H1 (cell line): ENCODE measurements around the gene THOC5. TPM values are rescaled to one million over a fixed set of nuclear protein-coding genes. Genes with fewer than 3 reads are reported as not detected.

Source experiments
- CTCF ChIA-PET: fragments of 300-600 bp; sonication (Branson Sonifier 250); formaldehyde crosslinking; loops from one replicate; lab custom pipeline; 2021; ENCODE audit not compliant: partially characterized antibody; lab: Charles Lee
- POLR2A ChIA-PET: fragments of 300-600 bp; sonication (Branson Sonifier 250); formaldehyde crosslinking; loops from one replicate; lab custom pipeline; 2021; ENCODE audit warnings: inconsistent platforms; ENCODE audit not compliant: partially characterized antibody; lab: Charles Lee
- DNase-seq, 2 experiments: peaks; one replicate each; pipeline versions ENCODE4 v3.0.0 to v3.0.0-alpha.2; 2010 to 2022; ENCODE audit warnings: low spot score in 2 of 2, low read depth in 1 of 2, mixed read lengths in 1 of 2
- FAIRE-seq: peaks from 2 replicates; lab custom pipeline; 2011; peaks lifted over from hg19 to GRCh38; lab: Jason Lieb, UNC
- H2AFZ ChIP-seq: 2 replicates; pipeline ENCODE4 v1.8.1; 2012; ENCODE audit warnings: low read length, inconsistent platforms
- H2AK5ac ChIP-seq: 2 replicates; pipeline ENCODE4 v1.6.1; 2013; ENCODE audit warnings: low read depth, low read length
- H2BK120ac ChIP-seq: replicated peaks from 2 replicates; pipeline ENCODE3; 2013; ENCODE audit warnings: low read depth, low read length, inconsistent platforms
- H2BK12ac ChIP-seq: 2 replicates; pipeline ENCODE4 v1.6.1; 2013; ENCODE audit warnings: low read depth, low read length
- H2BK15ac ChIP-seq: 2 replicates; pipeline ENCODE4 v1.6.1; 2013; ENCODE audit warnings: low read length
- H2BK20ac ChIP-seq: 2 replicates; pipeline ENCODE4 v1.6.1; 2013; ENCODE audit warnings: low read length
- H2BK5ac ChIP-seq: 2 replicates; pipeline ENCODE4 v1.6.1; 2013; ENCODE audit warnings: low read depth, low read length
- H3K14ac ChIP-seq: 2 replicates; pipeline ENCODE4 v1.6.1; 2013; ENCODE audit warnings: inconsistent platforms; ENCODE audit not compliant: insufficient read length
- H3K18ac ChIP-seq: 2 replicates; pipeline ENCODE4 v1.6.1; 2013; ENCODE audit warnings: low read length; ENCODE audit errors: extremely low read depth
- H3K23ac ChIP-seq: 2 replicates; pipeline ENCODE4 v1.6.1; 2013; ENCODE audit warnings: inconsistent platforms; ENCODE audit not compliant: insufficient read length
- H3K23me2 ChIP-seq: 2 replicates; pipeline ENCODE4 v1.6.1; 2013; ENCODE audit warnings: low read depth, low read length
- H3K27ac ChIP-seq: 2 replicates; pipeline ENCODE4 v1.6.1; 2011; ENCODE audit warnings: low read depth, low read length, inconsistent platforms
- H3K27me3 ChIP-seq, 4 experiments: replicated peaks in 1 of 4; 1 replicate in 1 of 4; 2 replicates in 3 of 4; pipeline versions ENCODE4 v1.6.1 to v1.8.1; 2011 to 2013; ENCODE audit warnings: low read length in 3 of 4, mild to moderate bottlenecking in 3 of 4, inconsistent platforms in 2 of 4, mixed read lengths in 2 of 4, moderate library complexity in 1 of 4; ENCODE audit not compliant: control insufficient read depth in 3 of 4, insufficient read depth in 3 of 4; ENCODE audit errors: extremely low read depth in 1 of 4
- H3K36me3 ChIP-seq, 4 experiments: 2 replicates each; pipeline versions ENCODE4 v1.6.1 to v1.8.1; 2011 to 2013; ENCODE audit warnings: mild to moderate bottlenecking in 4 of 4, low read length in 3 of 4, moderate library complexity in 2 of 4, control low read depth in 1 of 4, inconsistent platforms in 1 of 4; ENCODE audit not compliant: insufficient read depth in 4 of 4, control insufficient read depth in 2 of 4
- H3K4ac ChIP-seq: replicated peaks from 2 replicates; pipeline ENCODE3; 2013; ENCODE audit warnings: low read length, low read depth, mixed read lengths, inconsistent platforms; ENCODE audit not compliant: insufficient read length
- H3K4me1 ChIP-seq, 4 experiments: replicated peaks in 1 of 4; 1 replicate in 1 of 4; 2 replicates in 3 of 4; pipeline versions ENCODE4 v1.6.1 to v1.8.1; 2011 to 2013; ENCODE audit warnings: low read length in 3 of 4, inconsistent platforms in 2 of 4, mixed read lengths in 1 of 4; ENCODE audit not compliant: insufficient read depth in 4 of 4, control insufficient read depth in 3 of 4
- H3K4me2 ChIP-seq, 2 experiments: 2 replicates each; pipeline versions ENCODE4 v1.6.1 to v1.8.1; 2011 to 2013; ENCODE audit warnings: low read depth in 2 of 2, low read length in 2 of 2, control low read depth in 1 of 2, inconsistent platforms in 1 of 2, mild to moderate bottlenecking in 1 of 2; ENCODE audit not compliant: insufficient read depth in 1 of 2
- H3K4me3 ChIP-seq, 4 experiments: fragments of 200-600, 300-600 bp in 1 of 4; sonication (generic), shearing (Covaris generic), sonication (Bioruptor Twin) in 1 of 4; 2 replicates each; pipeline versions ENCODE4 v1.5.1 to v1.8.1; 2011 to 2016; ENCODE audit warnings: low read length in 4 of 4, low read depth in 3 of 4, control low read depth in 2 of 4, inconsistent platforms in 2 of 4, mild to moderate bottlenecking in 2 of 4, mixed read lengths in 1 of 4, moderate library complexity in 1 of 4; ENCODE audit not compliant: insufficient read depth in 2 of 4; ENCODE audit errors: extremely low read depth in 1 of 4
- H3K56ac ChIP-seq: replicated peaks from 2 replicates; pipeline ENCODE3; 2013; ENCODE audit warnings: low read depth, mild to moderate bottlenecking, mixed read lengths, low read length, inconsistent platforms; ENCODE audit not compliant: insufficient read length
- H3K79me1 ChIP-seq: 2 replicates; pipeline ENCODE4 v1.6.1; 2013; ENCODE audit warnings: low read depth, low read length, control low read depth
- H3K79me2 ChIP-seq, 2 experiments: 2 replicates each; pipeline versions ENCODE4 v1.6.1 to v1.8.1; 2012 to 2013; ENCODE audit warnings: low read length in 2 of 2, mild to moderate bottlenecking in 2 of 2, inconsistent platforms in 1 of 2; ENCODE audit not compliant: insufficient read depth in 2 of 2, control insufficient read depth in 1 of 2
- H3K9ac ChIP-seq, 4 experiments: replicated peaks in 1 of 4; 1 replicate in 1 of 4; 2 replicates in 3 of 4; pipeline versions ENCODE4 v1.6.1 to v1.8.1; 2011 to 2013; ENCODE audit warnings: low read depth in 3 of 4, low read length in 3 of 4, control low read depth in 2 of 4, mild to moderate bottlenecking in 2 of 4, moderate library complexity in 2 of 4, inconsistent platforms in 1 of 4; ENCODE audit errors: extremely low read depth in 1 of 4
- H3K9me3 ChIP-seq, 2 experiments: 2 replicates each; pipeline versions ENCODE4 v1.6.1 to v1.8.1; 2012 to 2013; ENCODE audit warnings: mild to moderate bottlenecking in 2 of 2, moderate library complexity in 2 of 2, control low read depth in 1 of 2, inconsistent platforms in 1 of 2, low read depth in 1 of 2, low read length in 1 of 2, mixed read lengths in 1 of 2; ENCODE audit not compliant: insufficient read depth in 2 of 2
- H4K20me1 ChIP-seq, 2 experiments: replicated peaks in 1 of 2; 2 replicates each; pipeline versions ENCODE3 to v1.8.1; 2011 to 2013; ENCODE audit warnings: inconsistent platforms in 2 of 2, low read length in 2 of 2, mild to moderate bottlenecking in 1 of 2; ENCODE audit not compliant: insufficient read depth in 2 of 2, control insufficient read depth in 1 of 2
- H4K5ac ChIP-seq: 2 replicates; pipeline ENCODE4 v1.6.1; 2013; ENCODE audit warnings: low read length, low read depth, mixed read lengths, inconsistent platforms; ENCODE audit not compliant: insufficient read length
- H4K8ac ChIP-seq: 2 replicates; pipeline ENCODE4 v1.8.0; 2013; ENCODE audit warnings: mild to moderate bottlenecking, moderate library complexity, low read length, inconsistent platforms; ENCODE audit not compliant: insufficient read depth; ENCODE audit errors: extremely low read depth
- H4K91ac ChIP-seq: replicated peaks from 2 replicates; pipeline ENCODE3; 2013; ENCODE audit warnings: low read length, mixed read lengths, inconsistent platforms; ENCODE audit not compliant: insufficient read length
- ASH2L ChIP-seq: fragments of 200-600, 300-600 bp; sonication (generic); IDR thresholded peaks from one replicate; pipeline ENCODE4 v1.7.1; 2017; ENCODE audit warnings: low read length
- BCL11A ChIP-seq, 2 experiments: IDR thresholded peaks; one replicate each; pipeline ENCODE4 v1.6.1; 2011; ENCODE audit warnings: low read depth in 2 of 2, low read length in 2 of 2, mild to moderate bottlenecking in 2 of 2
- CBX5 ChIP-seq: fragments of 300-800, 300-1000 bp; sonication (generic); IDR thresholded peaks from 2 replicates; pipeline ENCODE4 v1.7.1; 2016; ENCODE audit warnings: antibody characterized with exemption, low read length, low read depth
- CBX8 ChIP-seq: fragments of 300-800, 300-1000 bp; sonication (generic); IDR thresholded peaks from 2 replicates; pipeline ENCODE4 v1.7.1; 2016; ENCODE audit warnings: low read depth, low read length, borderline replicate concordance
- CEBPB ChIP-seq: IDR thresholded peaks from 2 replicates; pipeline ENCODE4 v1.6.1; 2012; ENCODE audit warnings: low read depth, low read length
- CREB1 ChIP-seq: IDR thresholded peaks from 2 replicates; pipeline ENCODE4 v1.6.1; 2012; ENCODE audit warnings: inconsistent platforms
- GABPA ChIP-seq: IDR thresholded peaks from 2 replicates; pipeline ENCODE4 v1.6.1; 2011; ENCODE audit warnings: mild to moderate bottlenecking, low read length, moderate library complexity, borderline replicate concordance; ENCODE audit not compliant: insufficient read depth
- MAFK ChIP-seq: IDR thresholded peaks from 2 replicates; pipeline ENCODE4 v1.6.1; 2012; ENCODE audit warnings: low read depth, mild to moderate bottlenecking, improper control_type of control experiment, low read length
- NANOG ChIP-seq: IDR thresholded peaks from 2 replicates; pipeline ENCODE4 v1.6.1; 2011; ENCODE audit warnings: low read length, low read depth, mild to moderate bottlenecking, inconsistent platforms; ENCODE audit not compliant: insufficient read depth, poor library complexity, severe bottlenecking
- NRF1 ChIP-seq: IDR thresholded peaks from 2 replicates; pipeline ENCODE4 v1.6.1; 2011; ENCODE audit warnings: mild to moderate bottlenecking, low read depth, low read length, improper control_type of control experiment
- RNF2 ChIP-seq: fragments of 200-900, 300-1000 bp; sonication (generic); IDR thresholded peaks from 2 replicates; pipeline ENCODE4 v1.7.1; 2016; ENCODE audit warnings: borderline replicate concordance, low read depth, mild to moderate bottlenecking, antibody characterized with exemption, low read length; ENCODE audit not compliant: poor library complexity, severe bottlenecking; ENCODE audit errors: missing control alignments
- SIX5 ChIP-seq: IDR thresholded peaks from 2 replicates; pipeline ENCODE4 v1.6.1; 2011; ENCODE audit warnings: mild to moderate bottlenecking, low read depth, low read length
- SP4 ChIP-seq: IDR thresholded peaks from 2 replicates; pipeline ENCODE4 v1.6.1; 2012; ENCODE audit warnings: low read length, inconsistent platforms
- SRF ChIP-seq: IDR thresholded peaks from 2 replicates; pipeline ENCODE4 v1.6.1; 2011; ENCODE audit warnings: mild to moderate bottlenecking, low read depth, low read length, moderate library complexity
- TAF1 ChIP-seq: IDR thresholded peaks from 2 replicates; pipeline ENCODE4 v1.6.1; 2011; ENCODE audit warnings: mild to moderate bottlenecking, low read depth, low read length
- YY1 ChIP-seq: IDR thresholded peaks from 2 replicates; pipeline ENCODE4 v1.6.1; 2011; ENCODE audit warnings: low read depth, mild to moderate bottlenecking, low read length
- WGBS, 2 experiments: shearing (Covaris generic) in 1 of 2; methylation state at CpG; one replicate each; pipeline versions ENCODE4 v1.1.6 to v1.1.7; 2013 to 2015; ENCODE audit warnings: low lambda C conversion rate in 2 of 2, mixed read lengths in 2 of 2, inconsistent platforms in 1 of 2, low coverage in 1 of 2, missing lambda C conversion rate in 1 of 2; ENCODE audit not compliant: insufficient replicate concordance in 2 of 2, insufficient coverage in 1 of 2, insufficient read length in 1 of 2; ENCODE audit errors: extremely low coverage in 1 of 2, missing lambda C conversion rate in 1 of 2; 5-methylcytosine and 5-hydroxymethylcytosine counted together
- polyA plus RNA-seq, 7 experiments: library from polyadenylated mRNA; depleted of rRNA in 3 of 7; stranded (reverse) in 5 of 7; unstranded in 2 of 7; fragments of >200 nt in 5 of 7; fragments of 200-250 nt in 2 of 7; gene quantifications; 1 replicate in 5 of 7; 2 replicates in 1 of 7; 4 replicates in 1 of 7; pipeline versions ENCODE4 v1.2.1 to v1.2.3, GENCODE V29; 2011 to 2013; ENCODE audit warnings: missing spikeins in 2 of 7, mixed read lengths in 2 of 7
- total RNA-seq: library from RNA; stranded (reverse); fragmentation: NEBNext Ultra II Directional; extraction: Animal tissue kit (Norgen Biotek cat#: 25700); gene quantifications from 2 replicates; pipeline ENCODE4 v1.2.1, GENCODE V29; 2021

The THOC5 gene
- total and polyA plus RNA-seq, 2 of the 8 experiments (the other 6 are each of a cell fraction or from before 2014, with no cell fraction given), result 27.7 to 65.7 TPM

GRCh38 chr22:29530716-29531115, 22.8 kb downstream of the THOC5 start:
- Histone ChIP-seq H3K9ac (no peak overlapping the region), H3K9me3 (no peaks in the 10 kb centered on the region), H3K79me2 (no peaks in the 10 kb centered on the region), H3K23me2 (no peaks in the 10 kb centered on the region), H4K20me1 (peaks cover 2 to 5% of the 10 kb centered on the region in 2 experiments), H2BK15ac (no peak overlapping the region), H3K4me1 (no peaks in the 10 kb centered on the region), H2BK120ac (no peak overlapping the region), H3K18ac (no peak overlapping the region), H3K4me3 (no peak overlapping the region), H3K79me1 (no peaks in the 10 kb centered on the region), H3K23ac (no peak overlapping the region), H3K27ac (no peak overlapping the region), H3K56ac (no peak overlapping the region), H2AK5ac (no peak overlapping the region), H4K91ac (no peak overlapping the region), H3K36me3 (peaks cover 12 to 71% (median 40%) of the 10 kb centered on the region in 4 experiments; a peak in 7 of 8 replicates), H4K8ac (no peak overlapping the region), H2AFZ (no peak overlapping the region), H3K14ac (no peak overlapping the region), H3K27me3 (no peaks in the 10 kb centered on the region), H2BK5ac (no peak overlapping the region), H3K4ac (no peak overlapping the region), H2BK20ac (no peak overlapping the region), H3K4me2 (no peak overlapping the region), H4K5ac (no peak overlapping the region), H2BK12ac (no peak overlapping the region)
- WGBS, 2 experiments, result 79% methylated on average over 4 of the region's 4 CpGs; no CpG with 5 or more reads in 1 of the 2 experiments
- ChIA-PET POLR2A (interaction anchor here (1.0 kb wide), 1 partner anchor 82 kb away, joined by 3 read pairs; no protein-coding TSS in a partner anchor), CTCF (interaction anchor here (1.3 to 2.5 kb wide), 4 partner anchors 13 to 136 kb away, joined by 3 to 14 read pairs (median 6); partner anchors contain the start of gene THOC5)
- DNase-seq, result no peak
- FAIRE-seq, result no peak
- TF ChIP-seq GABPA (no peak), YY1 (no peak), SIX5 (no peak), NRF1 (no peak), TAF1 (no peak), RNF2 (no peak), ASH2L (no peak), CBX5 (no peak), CBX8 (no peak), SRF (no peak), BCL11A (IDR thresholded peaks at IDR 0.05; ENCODE audit: low read depth in 2 of 2, low read length in 2 of 2) (no peak), SP4 (no peak), MAFK (no peak), NANOG (no peak), CEBPB (no peak), CREB1 (no peak)
